Testis (tissue), 2 donors: ENCODE results near the gene SLC52A1.

Experiments used
- POLR2A ChIP-seq: fragments of 450-650 bp; IDR thresholded peaks from one replicate; pipeline ENCODE4 v1.6.1; 2017; ENCODE audit warnings: antibody characterized with exemption, mild to moderate bottlenecking, moderate library complexity
- TF ChIP-seq, protein P1 (sequence below), 3 experiments: fragments of 450-650 bp in 2 of 3; fragments of 200-600 bp in 1 of 3; sonication (generic) in 1 of 3; IDR thresholded peaks; one replicate each; pipeline ENCODE4 v1.5.1; 2016 to 2019; ENCODE audit warnings: antibody characterized with exemption in 3 of 3, mild to moderate bottlenecking in 2 of 3, moderate library complexity in 1 of 3

DNA sequence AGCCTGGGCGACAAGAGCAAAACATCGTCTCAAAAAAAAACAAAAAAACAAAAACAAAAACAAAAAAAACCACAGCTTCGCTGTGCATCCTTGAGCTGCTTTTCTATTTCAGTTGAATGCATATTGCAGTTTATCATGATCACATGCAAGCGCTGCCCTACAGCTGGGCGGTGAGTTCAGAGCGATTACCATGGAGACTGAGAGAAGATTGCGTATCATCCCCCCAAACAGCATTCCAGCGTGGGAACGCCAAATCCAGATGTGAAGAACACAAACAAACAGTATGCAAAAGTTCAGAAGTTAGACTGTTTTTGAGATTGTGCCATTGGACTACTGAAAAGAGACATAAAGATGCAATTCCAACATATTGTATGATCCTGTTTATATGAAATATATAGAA, 15.1 kb upstream of the SLC52A1 start:
- TF ChIP-seq, protein P1, sequence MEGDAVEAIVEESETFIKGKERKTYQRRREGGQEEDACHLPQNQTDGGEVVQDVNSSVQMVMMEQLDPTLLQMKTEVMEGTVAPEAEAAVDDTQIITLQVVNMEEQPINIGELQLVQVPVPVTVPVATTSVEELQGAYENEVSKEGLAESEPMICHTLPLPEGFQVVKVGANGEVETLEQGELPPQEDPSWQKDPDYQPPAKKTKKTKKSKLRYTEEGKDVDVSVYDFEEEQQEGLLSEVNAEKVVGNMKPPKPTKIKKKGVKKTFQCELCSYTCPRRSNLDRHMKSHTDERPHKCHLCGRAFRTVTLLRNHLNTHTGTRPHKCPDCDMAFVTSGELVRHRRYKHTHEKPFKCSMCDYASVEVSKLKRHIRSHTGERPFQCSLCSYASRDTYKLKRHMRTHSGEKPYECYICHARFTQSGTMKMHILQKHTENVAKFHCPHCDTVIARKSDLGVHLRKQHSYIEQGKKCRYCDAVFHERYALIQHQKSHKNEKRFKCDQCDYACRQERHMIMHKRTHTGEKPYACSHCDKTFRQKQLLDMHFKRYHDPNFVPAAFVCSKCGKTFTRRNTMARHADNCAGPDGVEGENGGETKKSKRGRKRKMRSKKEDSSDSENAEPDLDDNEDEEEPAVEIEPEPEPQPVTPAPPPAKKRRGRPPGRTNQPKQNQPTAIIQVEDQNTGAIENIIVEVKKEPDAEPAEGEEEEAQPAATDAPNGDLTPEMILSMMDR (IDR thresholded peaks at IDR 0.05) = no peak
- no peak for TF ChIP-seq POLR2A
